ENCODE measurements around the gene USHBP1.

The USHBP1 gene

DNA sequence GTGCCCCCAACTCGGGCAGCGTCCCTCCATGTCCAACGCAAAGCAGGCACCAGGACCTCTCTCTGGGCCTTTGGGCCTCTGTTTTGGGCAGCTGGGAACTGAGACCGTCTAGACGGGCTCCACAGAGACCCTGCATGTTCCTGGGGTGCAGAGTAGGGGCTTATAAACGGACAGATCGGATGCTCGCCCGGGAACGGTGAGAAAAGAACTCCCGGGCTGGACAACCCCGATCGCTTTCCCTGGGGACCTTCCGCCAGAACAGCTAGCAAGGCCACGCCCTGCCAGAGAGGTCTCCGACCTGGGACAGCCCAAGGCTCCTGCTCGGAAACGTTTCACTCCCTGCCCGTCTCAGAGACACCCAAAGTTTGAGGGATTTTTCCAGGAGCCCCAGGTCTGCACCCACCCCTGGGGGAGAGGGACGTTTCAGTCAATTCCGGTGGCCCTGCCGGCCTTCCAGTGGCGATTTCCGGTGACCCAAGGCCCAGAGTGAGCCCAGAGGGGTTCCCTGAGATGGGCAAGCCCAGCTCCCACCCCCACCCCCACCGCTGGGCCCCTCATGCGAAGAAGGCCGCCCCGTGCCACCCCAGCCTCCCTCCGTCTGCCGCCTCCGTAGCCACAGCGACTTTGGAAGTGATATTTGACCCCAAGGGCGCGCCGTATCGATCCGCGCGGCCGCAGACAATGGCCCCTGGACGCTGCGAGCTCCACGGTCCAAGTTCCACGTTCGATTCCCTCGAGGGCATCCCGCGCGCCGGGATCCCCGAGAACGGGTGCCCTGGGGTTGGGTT is 20.5 kb downstream of the USHBP1 start:
- Histone ChIP-seq H3K27ac (replicated peaks) (no peak overlapping the region), H3K4me3 (replicated peaks; ENCODE audit: insufficient read depth, low read length) (peak overlapping the region; percentile 67), H3K27me3 (ENCODE audit: insufficient read depth, poor library complexity, severe bottlenecking) (no peaks in the 10 kb centered on the region)
- no peak for DNase-seq (ENCODE audit: low read depth in 1 of 2, low spot score in 1 of 2)
- no peak for TF ChIP-seq POLR2AphosphoS5 (IDR thresholded peaks at IDR 0.05; ENCODE audit: low read depth)
- TF ChIP-seq GABPA (IDR thresholded peaks at IDR 0.05; ENCODE audit: low read depth) = no peak
- TF ChIP-seq, protein P1, sequence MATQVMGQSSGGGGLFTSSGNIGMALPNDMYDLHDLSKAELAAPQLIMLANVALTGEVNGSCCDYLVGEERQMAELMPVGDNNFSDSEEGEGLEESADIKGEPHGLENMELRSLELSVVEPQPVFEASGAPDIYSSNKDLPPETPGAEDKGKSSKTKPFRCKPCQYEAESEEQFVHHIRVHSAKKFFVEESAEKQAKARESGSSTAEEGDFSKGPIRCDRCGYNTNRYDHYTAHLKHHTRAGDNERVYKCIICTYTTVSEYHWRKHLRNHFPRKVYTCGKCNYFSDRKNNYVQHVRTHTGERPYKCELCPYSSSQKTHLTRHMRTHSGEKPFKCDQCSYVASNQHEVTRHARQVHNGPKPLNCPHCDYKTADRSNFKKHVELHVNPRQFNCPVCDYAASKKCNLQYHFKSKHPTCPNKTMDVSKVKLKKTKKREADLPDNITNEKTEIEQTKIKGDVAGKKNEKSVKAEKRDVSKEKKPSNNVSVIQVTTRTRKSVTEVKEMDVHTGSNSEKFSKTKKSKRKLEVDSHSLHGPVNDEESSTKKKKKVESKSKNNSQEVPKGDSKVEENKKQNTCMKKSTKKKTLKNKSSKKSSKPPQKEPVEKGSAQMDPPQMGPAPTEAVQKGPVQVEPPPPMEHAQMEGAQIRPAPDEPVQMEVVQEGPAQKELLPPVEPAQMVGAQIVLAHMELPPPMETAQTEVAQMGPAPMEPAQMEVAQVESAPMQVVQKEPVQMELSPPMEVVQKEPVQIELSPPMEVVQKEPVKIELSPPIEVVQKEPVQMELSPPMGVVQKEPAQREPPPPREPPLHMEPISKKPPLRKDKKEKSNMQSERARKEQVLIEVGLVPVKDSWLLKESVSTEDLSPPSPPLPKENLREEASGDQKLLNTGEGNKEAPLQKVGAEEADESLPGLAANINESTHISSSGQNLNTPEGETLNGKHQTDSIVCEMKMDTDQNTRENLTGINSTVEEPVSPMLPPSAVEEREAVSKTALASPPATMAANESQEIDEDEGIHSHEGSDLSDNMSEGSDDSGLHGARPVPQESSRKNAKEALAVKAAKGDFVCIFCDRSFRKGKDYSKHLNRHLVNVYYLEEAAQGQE (IDR thresholded peaks at IDR 0.05; ENCODE audit: insufficient replicate concordance, low read depth) = no peak
- TF ChIP-seq, protein P2, sequence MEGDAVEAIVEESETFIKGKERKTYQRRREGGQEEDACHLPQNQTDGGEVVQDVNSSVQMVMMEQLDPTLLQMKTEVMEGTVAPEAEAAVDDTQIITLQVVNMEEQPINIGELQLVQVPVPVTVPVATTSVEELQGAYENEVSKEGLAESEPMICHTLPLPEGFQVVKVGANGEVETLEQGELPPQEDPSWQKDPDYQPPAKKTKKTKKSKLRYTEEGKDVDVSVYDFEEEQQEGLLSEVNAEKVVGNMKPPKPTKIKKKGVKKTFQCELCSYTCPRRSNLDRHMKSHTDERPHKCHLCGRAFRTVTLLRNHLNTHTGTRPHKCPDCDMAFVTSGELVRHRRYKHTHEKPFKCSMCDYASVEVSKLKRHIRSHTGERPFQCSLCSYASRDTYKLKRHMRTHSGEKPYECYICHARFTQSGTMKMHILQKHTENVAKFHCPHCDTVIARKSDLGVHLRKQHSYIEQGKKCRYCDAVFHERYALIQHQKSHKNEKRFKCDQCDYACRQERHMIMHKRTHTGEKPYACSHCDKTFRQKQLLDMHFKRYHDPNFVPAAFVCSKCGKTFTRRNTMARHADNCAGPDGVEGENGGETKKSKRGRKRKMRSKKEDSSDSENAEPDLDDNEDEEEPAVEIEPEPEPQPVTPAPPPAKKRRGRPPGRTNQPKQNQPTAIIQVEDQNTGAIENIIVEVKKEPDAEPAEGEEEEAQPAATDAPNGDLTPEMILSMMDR (IDR thresholded peaks at IDR 0.05; ENCODE audit: insufficient read depth, low read length) = no peak
- TF ChIP-seq SPI1 (IDR thresholded peaks at IDR 0.05; ENCODE audit: borderline replicate concordance, low read depth) = no peak

GRCh38 chr19:17243211-17243829 is 21.2 kb downstream of the USHBP1 start:
- H3K27ac ChIP-seq (replicated peaks) = no peak overlapping the region
- TF ChIP-seq, protein P1 (IDR thresholded peaks at IDR 0.05; ENCODE audit: insufficient replicate concordance, low read depth) = no peak
- TF ChIP-seq POLR2AphosphoS5 (IDR thresholded peaks at IDR 0.05; ENCODE audit: low read depth) (no peak), SPI1 (IDR thresholded peaks at IDR 0.05; ENCODE audit: borderline replicate concordance, low read depth) (no peak), GABPA (IDR thresholded peaks at IDR 0.05; ENCODE audit: low read depth) (no peak)
- TF ChIP-seq, protein P2 (IDR thresholded peaks at IDR 0.05; ENCODE audit: insufficient read depth, low read length) = no peak
- H3K4me3 ChIP-seq (replicated peaks; ENCODE audit: insufficient read depth, low read length) = peak overlapping the region; percentile 67; the same call in 1 of the 2 replicates
- no peak for DNase-seq (ENCODE audit: low read depth in 1 of 2, low spot score in 1 of 2)
- no peaks in the 10 kb centered on the region for H3K27me3 ChIP-seq (ENCODE audit: insufficient read depth, poor library complexity, severe bottlenecking)

DNA sequence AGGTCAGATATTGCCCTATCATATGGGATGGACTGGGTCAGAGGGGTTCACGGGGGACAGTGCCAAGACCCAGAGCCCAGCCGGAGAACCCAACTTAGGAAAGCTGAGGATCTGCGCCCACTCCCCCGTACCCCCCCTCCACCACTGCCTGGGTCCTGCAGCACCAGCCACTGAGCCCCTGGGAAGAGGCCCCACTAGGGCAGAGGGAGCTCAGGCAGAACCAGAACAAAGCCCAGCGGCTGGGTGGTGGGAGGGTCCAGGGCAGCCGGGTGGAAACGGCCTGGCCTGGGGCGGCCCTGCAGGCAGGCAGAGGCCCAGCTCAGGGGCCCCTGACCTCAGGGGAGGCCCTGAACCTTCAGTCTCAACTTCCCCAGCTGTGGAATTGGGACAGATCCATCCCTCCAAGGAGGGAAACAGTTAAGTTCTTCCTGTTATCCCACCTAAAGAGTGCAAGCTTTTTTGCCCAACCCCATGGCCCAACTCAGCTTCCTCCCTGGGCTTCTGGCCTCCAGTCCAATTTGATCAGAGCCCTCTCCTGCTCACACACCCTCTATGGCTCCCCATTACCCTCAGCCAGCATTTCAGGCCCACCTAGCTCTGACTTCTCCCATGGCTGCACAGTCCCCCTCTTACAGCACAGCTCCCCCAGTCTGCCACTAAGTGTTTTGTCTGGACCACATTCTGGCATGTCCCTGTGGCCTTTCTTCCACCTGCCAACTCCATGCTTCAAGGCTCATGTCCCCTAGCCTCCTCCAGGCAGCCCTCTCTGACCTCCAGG is 21.9 kb downstream of the USHBP1 start:
- no peak overlapping the region for H3K4me3 ChIP-seq (replicated peaks; ENCODE audit: insufficient read depth, low read length)
- no peak overlapping the region for H3K27ac ChIP-seq (replicated peaks)
- DNase-seq (ENCODE audit: low read depth in 1 of 2, low spot score in 1 of 2) = no peak
- H3K27me3 ChIP-seq (ENCODE audit: insufficient read depth, poor library complexity, severe bottlenecking) = no peaks in the 10 kb centered on the region
- no peak for TF ChIP-seq SPI1 (IDR thresholded peaks at IDR 0.05; ENCODE audit: borderline replicate concordance, low read depth)
- TF ChIP-seq, protein P2 (IDR thresholded peaks at IDR 0.05; ENCODE audit: insufficient read depth, low read length) = no peak
- TF ChIP-seq, protein P1 (IDR thresholded peaks at IDR 0.05; ENCODE audit: insufficient replicate concordance, low read depth) = no peak
- no peak for TF ChIP-seq GABPA (IDR thresholded peaks at IDR 0.05; ENCODE audit: low read depth)
- TF ChIP-seq POLR2AphosphoS5 (IDR thresholded peaks at IDR 0.05; ENCODE audit: low read depth) = no peak

Measured in HL-60 (cell line).